ENCODE results near the gene AHSA1.

The AHSA1 gene

DNA sequence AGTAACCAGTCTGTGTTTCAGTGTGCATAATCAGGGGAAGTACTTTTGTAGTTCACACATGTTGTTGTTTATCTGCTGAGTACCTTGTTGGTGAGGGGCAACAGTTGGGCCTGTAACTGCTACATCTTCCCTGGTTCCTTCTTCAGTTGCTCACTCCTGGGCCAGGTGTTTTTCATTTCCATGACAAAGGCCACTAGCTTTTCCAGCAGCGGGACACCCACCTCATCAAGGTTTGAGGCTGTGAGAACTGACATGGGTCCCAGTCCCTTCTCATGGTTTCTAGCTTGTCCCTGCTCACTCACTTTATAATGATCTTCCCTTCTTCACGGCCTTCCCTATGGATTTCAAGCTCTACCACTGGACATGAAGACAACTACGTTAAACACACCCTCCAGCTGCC, 33.0 kb upstream of the AHSA1 start:
- TF ChIP-seq, protein P1, sequence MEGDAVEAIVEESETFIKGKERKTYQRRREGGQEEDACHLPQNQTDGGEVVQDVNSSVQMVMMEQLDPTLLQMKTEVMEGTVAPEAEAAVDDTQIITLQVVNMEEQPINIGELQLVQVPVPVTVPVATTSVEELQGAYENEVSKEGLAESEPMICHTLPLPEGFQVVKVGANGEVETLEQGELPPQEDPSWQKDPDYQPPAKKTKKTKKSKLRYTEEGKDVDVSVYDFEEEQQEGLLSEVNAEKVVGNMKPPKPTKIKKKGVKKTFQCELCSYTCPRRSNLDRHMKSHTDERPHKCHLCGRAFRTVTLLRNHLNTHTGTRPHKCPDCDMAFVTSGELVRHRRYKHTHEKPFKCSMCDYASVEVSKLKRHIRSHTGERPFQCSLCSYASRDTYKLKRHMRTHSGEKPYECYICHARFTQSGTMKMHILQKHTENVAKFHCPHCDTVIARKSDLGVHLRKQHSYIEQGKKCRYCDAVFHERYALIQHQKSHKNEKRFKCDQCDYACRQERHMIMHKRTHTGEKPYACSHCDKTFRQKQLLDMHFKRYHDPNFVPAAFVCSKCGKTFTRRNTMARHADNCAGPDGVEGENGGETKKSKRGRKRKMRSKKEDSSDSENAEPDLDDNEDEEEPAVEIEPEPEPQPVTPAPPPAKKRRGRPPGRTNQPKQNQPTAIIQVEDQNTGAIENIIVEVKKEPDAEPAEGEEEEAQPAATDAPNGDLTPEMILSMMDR (IDR thresholded peaks at IDR 0.05; ENCODE audit: low read depth, low read length, missing control alignments), result no peak
- no peak overlapping the region for H3K4me3 ChIP-seq (replicated peaks; ENCODE audit: low read depth, low read length)
- no peak for DNase-seq (ENCODE audit: extremely low read depth, low read depth)

DNA sequence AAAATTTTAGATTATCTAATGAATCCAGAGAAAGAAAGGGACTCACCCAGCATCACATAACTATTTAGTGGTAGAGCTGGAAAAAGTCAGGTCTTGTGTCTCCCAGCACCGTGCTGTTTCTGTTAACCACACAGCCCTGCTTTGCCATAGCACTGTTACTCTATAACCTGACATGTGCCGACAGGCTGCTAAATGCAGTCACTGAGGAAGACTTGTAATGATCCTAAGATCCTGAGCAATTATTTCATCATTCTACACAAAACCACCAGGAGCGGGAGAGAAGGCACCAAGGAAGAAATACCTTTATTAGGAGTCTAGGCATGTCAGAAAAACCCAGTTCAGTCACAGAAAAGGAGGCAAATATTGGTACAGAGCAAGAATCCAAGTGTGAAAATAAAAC, 31.5 kb upstream of the AHSA1 start:
- no peak overlapping the region for H3K4me3 ChIP-seq (replicated peaks; ENCODE audit: low read depth, low read length)
- TF ChIP-seq, protein P1 (IDR thresholded peaks at IDR 0.05; ENCODE audit: low read depth, low read length, missing control alignments), result no peak
- no peak for DNase-seq (ENCODE audit: extremely low read depth, low read depth)

DNA sequence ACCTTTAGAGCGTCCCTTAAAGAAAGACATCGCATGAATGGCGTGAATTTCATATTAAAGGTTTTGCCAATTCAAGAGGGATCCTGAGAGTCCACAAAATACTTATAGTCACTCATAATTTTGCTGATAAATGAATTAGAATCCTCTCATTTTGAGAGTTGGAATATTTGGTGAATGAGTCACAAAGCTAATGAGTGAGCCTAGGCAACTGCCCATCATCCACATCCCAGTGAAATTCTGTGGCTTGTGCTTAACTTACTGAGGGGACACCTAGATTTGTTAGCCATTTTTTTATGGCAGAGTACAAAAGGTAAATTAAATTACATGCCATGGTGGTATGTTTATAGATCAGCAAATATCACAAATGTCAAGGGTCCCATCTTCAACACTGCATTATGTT, 21.9 kb upstream of the AHSA1 start:
- TF ChIP-seq, protein P1 (IDR thresholded peaks at IDR 0.05; ENCODE audit: low read depth, low read length, missing control alignments), result no peak
- DNase-seq (ENCODE audit: extremely low read depth, low read depth), result no peak
- H3K4me3 ChIP-seq (replicated peaks; ENCODE audit: low read depth, low read length), result no peak overlapping the region

DNA sequence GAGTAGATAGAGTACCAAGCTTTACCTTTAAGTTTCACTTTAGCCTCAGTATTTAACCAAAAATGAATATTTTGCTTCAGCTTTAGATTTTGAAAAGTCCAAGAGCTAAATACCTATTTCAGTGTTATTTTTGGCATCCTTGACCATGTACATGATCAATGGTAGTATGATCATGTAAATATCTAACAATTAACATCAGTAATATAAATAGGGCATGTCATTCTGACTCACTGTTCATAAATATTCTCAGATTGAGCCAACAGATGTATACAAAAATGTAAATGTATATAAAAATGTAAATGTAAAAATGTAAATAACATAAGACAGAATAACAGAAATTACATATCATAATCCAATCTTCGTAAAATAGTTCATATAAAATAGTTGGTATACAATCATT, 19.3 kb upstream of the AHSA1 start:
- TF ChIP-seq, protein P1 (IDR thresholded peaks at IDR 0.05; ENCODE audit: low read depth, low read length, missing control alignments), result no peak
- no peak for DNase-seq (ENCODE audit: extremely low read depth, low read depth)
- no peak overlapping the region for H3K4me3 ChIP-seq (replicated peaks; ENCODE audit: low read depth, low read length)

DNA sequence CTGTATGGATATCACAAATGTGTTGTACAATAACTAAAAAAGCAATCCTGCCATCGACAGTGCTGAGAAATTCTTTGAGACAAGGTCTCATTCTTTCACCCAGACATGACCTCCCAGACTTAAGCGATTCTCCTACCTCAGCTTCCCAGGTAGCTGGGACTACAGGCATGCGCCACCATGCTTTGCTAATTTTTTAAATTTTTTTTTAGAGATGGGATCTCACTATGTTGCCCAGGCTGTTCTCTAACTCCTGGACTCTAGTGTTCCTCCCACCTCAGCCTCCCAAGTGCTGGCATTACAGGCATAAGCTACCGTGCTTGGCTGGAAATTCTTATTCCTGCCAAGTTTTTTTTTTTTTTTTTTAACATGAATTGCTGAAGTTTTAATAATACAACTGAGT, 18.0 kb upstream of the AHSA1 start:
- H3K4me3 ChIP-seq (replicated peaks; ENCODE audit: low read depth, low read length), result no peak overlapping the region
- no peak for DNase-seq (ENCODE audit: extremely low read depth, low read depth)
- TF ChIP-seq, protein P1 (IDR thresholded peaks at IDR 0.05; ENCODE audit: low read depth, low read length, missing control alignments), result no peak

DNA sequence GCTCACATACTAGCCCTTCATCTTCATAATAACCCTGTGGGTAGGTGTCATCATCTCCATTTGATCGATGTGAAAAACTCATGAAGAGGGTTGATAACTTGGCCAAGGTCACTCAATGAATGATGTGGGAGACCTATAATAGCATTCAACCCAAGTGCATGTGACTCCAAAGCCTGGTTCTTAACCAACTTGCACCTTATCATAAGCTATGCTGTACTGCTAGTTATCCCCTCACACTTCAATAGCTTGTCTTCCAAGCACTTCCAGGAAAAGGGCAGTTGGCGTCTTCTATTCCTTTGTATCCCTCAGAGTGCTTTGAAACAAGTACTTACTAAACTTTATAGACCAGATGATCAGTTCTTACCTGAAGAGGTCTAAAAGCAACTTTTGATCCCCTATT, 15.7 kb upstream of the AHSA1 start:
- TF ChIP-seq, protein P1 (IDR thresholded peaks at IDR 0.05; ENCODE audit: low read depth, low read length, missing control alignments), result no peak
- H3K4me3 ChIP-seq (replicated peaks; ENCODE audit: low read depth, low read length), result no peak overlapping the region
- DNase-seq (ENCODE audit: extremely low read depth, low read depth), result no peak

DNA sequence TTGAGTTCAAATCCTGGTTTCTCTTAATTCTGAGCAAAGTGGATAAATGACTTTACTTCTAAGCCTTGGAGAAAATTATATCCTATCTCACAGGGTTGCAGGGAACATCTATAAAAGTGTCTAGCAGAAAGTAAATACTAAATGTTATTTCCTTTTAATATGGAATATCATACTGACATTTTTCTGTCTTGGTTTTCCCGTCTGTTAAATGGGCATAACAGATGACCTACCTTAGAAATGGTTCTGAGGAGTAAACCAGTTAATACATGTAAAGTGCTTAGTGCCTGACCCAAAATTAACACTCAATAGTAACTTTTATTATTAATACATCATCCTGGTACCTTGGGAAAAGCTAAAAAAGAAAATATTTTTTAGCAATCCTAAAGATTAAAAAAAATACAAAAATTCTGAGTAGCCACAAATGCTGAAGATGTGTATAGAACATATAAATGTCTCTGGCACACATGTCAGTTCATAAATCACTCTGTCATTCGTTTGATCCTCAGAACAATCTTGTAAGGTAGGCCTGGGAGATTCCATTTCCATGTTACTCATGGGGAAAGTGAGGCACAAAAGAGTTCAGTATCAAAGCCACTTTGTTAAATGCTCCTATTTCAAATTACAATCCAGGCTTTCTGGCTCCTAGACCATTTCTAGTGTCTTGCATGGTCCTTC, 1.8 kb upstream of the AHSA1 start:
- H3K4me3 ChIP-seq (replicated peaks; ENCODE audit: low read depth, low read length), result peak overlapping the region; percentile 94
- TF ChIP-seq, protein P1 (IDR thresholded peaks at IDR 0.05; ENCODE audit: low read depth, low read length, missing control alignments), result no peak

More for the DNA sequence above, 1.8 kb upstream of the AHSA1 start:
- DNase-seq (ENCODE audit: extremely low read depth, low read depth), result no peak

All from HFF-Myc (cell line).